ENCODE results near the gene SEMA4D.

DNA sequence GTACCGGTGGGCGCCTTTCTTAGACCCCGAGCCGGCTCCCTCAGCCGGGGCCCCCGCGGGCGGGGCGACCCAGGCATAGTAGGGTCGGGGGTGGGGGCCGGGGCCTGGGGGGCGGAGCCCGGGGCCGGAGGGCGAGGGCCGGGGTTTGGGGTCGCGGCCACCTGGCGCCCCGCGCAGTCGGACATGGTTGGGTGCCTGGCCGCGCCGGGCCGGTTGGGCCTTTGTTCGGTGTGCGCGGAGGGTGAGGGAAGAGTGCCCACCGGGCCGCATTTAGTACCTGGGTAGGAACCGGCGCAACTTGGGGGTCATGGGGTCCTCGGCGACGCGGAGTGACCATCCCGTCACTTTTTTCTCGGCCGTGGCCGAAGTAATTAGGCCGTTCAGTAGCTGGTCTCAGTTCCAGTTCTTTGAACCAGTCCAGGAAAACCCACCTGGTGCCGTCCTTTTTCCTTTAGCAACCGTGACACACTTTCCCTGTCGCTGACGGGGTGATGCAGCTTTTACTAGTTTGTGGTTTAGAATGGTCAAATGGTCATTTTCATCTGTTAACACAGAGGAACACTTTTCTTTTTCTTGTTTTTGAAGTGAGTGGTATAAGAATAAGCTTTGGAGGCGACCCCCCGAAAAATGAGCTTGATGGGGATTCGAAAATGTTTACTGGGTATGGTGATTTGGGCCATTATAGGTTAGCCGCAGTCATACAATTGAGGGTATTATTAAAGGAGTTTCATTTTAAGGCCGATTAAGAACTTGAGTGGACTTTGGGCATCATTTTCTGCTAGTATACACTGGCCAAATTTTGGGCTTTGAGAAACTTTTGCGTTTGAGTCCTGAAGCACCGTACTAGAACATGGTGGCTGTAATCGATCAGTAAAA, 186.3 kb downstream of the SEMA4D start:
- TF ChIP-seq, protein P1, sequence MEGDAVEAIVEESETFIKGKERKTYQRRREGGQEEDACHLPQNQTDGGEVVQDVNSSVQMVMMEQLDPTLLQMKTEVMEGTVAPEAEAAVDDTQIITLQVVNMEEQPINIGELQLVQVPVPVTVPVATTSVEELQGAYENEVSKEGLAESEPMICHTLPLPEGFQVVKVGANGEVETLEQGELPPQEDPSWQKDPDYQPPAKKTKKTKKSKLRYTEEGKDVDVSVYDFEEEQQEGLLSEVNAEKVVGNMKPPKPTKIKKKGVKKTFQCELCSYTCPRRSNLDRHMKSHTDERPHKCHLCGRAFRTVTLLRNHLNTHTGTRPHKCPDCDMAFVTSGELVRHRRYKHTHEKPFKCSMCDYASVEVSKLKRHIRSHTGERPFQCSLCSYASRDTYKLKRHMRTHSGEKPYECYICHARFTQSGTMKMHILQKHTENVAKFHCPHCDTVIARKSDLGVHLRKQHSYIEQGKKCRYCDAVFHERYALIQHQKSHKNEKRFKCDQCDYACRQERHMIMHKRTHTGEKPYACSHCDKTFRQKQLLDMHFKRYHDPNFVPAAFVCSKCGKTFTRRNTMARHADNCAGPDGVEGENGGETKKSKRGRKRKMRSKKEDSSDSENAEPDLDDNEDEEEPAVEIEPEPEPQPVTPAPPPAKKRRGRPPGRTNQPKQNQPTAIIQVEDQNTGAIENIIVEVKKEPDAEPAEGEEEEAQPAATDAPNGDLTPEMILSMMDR (IDR thresholded peaks at IDR 0.05) = no peak
- no peak for TF ChIP-seq POLR2A (IDR thresholded peaks at IDR 0.05)
- no peak for TF ChIP-seq EP300 (IDR thresholded peaks at IDR 0.05)
- no peak for TF ChIP-seq POLR2AphosphoS5 (IDR thresholded peaks at IDR 0.05)
